ENCODE data around the gene LDLRAD4.
"Not testable (repeated sequence)": the region's sequence is repeated elsewhere in the genome, so short reads cannot be mapped to it uniquely, and the experiment has no call there.

The LDLRAD4 gene

GRCh38 chr18:13681701-13682100 is 463.1 kb downstream of the LDLRAD4 start:
- DNase-seq (ENCODE audit: low read depth), result no peak

DNA sequence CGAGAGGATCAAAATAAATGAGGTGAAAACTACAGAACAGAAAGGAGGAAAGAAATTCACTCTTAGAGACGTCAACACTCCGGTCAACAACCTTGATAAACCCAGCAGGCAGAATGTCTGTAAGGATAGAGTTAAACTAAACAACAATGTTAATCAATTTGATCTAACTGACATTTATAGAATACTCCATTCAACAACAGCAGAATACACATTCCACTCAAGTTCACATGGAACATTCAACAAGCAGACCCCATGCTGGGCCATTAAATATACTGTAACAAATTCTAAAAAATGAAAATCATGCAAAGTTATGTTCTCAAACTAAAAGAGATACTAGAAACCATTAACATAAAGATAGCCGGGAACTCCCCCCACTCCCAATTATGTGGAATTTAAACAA is 466.0 kb downstream of the LDLRAD4 start:
- no peak for DNase-seq (ENCODE audit: low read depth)

DNA sequence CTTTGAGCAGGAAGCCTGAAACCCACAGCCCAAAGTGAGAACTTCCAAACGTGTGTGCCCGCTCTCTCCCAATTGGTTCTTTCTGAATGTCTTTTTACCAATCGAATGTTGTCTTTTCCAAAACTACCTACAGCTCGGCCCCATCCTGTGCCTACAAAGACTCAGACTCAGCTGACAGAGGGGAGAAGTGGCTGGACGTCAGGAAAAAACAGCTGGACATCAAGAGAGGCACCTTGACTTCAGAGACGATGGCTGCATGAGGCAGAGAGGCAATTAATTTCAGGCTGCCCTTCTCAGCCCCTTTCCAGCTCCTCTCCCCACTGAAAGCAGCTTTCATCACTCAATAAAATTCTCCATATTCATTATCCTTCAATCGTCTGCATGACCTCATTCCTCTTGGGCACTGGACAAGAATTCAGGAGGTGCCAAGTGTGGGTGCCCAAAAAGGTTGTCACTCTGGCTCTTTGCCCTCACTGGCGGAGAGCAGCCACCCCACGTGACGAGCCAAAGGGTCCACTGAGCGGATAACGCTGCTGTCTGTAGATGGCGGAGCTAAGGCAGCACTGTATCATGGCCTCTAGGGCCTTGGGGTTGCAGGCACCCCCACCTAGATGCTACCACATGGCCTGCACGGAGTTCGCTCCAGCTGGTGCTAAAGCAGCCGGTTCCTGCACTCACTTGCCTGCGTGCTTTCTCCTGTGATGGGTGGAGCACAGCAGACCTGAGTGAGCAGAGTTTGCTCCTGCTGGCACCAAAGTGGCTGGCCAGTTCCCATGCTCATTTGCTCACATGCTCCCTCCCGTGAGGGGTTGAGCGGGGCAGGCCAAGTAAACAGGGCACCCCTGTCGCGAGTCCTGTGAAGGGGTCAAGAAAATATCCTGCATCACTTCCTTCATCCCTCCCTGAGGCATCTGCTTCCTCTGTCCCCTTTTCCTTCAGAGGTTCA is 469.9 kb downstream of the LDLRAD4 start:
- DNase-seq (ENCODE audit: low read depth), result no peak

- not testable (repeated sequence) for DNase-seq (ENCODE audit: low read depth)
Observed at GRCh38 chr18:13690060-13690459, 471.5 kb downstream of the LDLRAD4 start.

GRCh38 chr18:13695337-13695736 is 476.8 kb downstream of the LDLRAD4 start:
- DNase-seq (ENCODE audit: low read depth), result not testable (repeated sequence)

DNA sequence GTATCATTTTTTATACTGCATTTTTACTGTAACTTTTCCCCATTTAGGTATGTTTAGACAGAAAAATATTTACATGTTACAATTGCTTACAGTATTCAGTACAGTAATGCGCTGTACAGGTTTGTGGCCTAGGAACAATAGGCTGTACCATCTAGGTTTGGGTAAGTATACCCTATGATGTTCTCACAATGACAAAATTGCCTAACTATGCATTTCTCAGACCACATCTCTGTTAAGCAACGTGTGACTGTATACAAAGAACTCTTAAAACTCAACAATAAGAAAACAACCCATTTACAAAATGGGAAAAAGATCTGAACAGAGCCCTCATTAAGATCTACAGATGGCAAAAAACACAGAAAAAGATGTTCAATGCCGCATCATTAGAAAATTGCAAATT is 478.4 kb downstream of the LDLRAD4 start:
- DNase-seq (ENCODE audit: low read depth), result no peak

DNA sequence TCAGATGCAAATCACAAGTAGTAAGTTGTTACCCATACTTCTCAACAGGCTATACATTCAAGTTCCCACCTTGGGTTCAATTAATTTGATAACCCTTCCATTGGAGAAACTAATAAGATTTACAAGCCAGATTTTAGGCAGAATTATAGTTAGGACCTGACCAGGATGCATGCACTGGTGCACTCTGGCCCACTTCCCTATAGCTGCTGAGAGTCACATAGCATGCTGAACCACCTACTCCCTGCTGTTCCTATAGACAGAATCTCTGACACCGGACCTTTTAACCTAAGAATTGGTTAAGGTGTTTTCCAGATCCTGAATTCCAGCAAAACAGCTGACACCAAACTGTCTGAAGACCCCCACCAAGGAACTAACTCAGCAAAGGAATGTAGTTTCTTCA is 481.6 kb downstream of the LDLRAD4 start:
- no peak for DNase-seq (ENCODE audit: low read depth)
